ENCODE data around the gene EPAS1.

DNA sequence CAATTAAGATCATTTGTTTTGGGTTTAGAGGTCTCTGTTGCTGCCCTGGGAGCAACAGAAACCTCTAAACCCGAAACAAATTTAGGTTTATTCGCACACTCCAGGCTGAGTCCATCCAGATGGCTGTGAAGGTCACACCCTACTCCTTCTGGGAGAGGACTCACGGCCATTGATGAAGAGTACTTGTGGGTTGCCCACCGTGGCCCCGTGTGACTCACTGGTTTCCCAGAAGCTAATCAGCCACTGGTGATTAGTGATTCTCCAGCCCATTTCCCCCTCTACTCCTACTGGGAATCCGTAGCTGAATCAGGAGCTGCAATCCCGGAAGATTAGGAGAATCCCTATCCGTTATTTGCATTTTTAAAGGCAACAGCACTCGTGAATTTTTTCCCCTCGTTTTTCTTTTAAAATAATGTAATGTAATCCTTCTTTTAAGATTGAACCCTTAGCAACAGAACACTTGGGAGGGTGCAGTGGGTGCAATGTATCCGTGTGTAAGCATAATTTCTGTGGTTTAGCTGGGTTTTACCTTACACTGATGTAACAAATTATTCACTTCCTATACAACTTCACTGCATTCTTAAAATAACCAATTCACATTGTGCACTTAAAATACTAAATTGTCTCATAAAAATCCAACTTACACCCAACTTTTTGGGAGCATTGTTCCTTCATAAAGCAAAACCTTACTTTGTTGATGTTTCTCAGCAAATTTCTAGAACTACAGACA lies 27.5 kb upstream of the EPAS1 start:
- TF ChIP-seq, protein P1, sequence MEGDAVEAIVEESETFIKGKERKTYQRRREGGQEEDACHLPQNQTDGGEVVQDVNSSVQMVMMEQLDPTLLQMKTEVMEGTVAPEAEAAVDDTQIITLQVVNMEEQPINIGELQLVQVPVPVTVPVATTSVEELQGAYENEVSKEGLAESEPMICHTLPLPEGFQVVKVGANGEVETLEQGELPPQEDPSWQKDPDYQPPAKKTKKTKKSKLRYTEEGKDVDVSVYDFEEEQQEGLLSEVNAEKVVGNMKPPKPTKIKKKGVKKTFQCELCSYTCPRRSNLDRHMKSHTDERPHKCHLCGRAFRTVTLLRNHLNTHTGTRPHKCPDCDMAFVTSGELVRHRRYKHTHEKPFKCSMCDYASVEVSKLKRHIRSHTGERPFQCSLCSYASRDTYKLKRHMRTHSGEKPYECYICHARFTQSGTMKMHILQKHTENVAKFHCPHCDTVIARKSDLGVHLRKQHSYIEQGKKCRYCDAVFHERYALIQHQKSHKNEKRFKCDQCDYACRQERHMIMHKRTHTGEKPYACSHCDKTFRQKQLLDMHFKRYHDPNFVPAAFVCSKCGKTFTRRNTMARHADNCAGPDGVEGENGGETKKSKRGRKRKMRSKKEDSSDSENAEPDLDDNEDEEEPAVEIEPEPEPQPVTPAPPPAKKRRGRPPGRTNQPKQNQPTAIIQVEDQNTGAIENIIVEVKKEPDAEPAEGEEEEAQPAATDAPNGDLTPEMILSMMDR (IDR thresholded peaks at IDR 0.05; ENCODE audit: control extremely low read depth in 1 of 3, insufficient read depth in 1 of 3, low read depth in 1 of 3, low read length in 3 of 3), result no peak
- no peak for TF ChIP-seq KDM4A (IDR thresholded peaks at IDR 0.05; ENCODE audit: low read depth, low read length, severe bottlenecking)
- no peak for TF ChIP-seq POLR2A (IDR thresholded peaks at IDR 0.05; ENCODE audit: control extremely low read depth in 1 of 2, low read depth in 2 of 2, low read length in 2 of 2)
- TF ChIP-seq CEBPB (IDR thresholded peaks at IDR 0.05; ENCODE audit: low read depth, low read length), result no peak
- no peak for TF ChIP-seq SIN3A (conservative IDR thresholded peaks at IDR 0.05 in 1 of 2, IDR thresholded peaks at IDR 0.05 in 1 of 2; ENCODE audit: low read depth in 1 of 2, low read length in 2 of 2)
- no peak for TF ChIP-seq POLR2AphosphoS5 (IDR thresholded peaks at IDR 0.05; ENCODE audit: low read depth, low read length)
- TF ChIP-seq FOSL1 (IDR thresholded peaks at IDR 0.05; ENCODE audit: insufficient read depth, low read depth, low read length), result no peak
- TF ChIP-seq BRCA1 (IDR thresholded peaks at IDR 0.05; ENCODE audit: low read depth, low read length), result no peak
- TF ChIP-seq SIX5 (IDR thresholded peaks at IDR 0.05; ENCODE audit: low read depth, low read length), result no peak
- TF ChIP-seq BACH1 (IDR thresholded peaks at IDR 0.05; ENCODE audit: low read length), result no peak
